HG03139 (cell line): ENCODE data around the gene LTBP3.
"Not testable (repeated sequence)": the region's sequence is repeated elsewhere in the genome, so short reads cannot be mapped to it uniquely, and the experiment has no call there.

Source experiments
- ATAC-seq: cut with Tn5 transposase; IDR thresholded peaks from one replicate; pipeline ENCODE4 v1.9.1; 2021; ENCODE audit not compliant: unreplicated experiment

Gene LTBP3

DNA sequence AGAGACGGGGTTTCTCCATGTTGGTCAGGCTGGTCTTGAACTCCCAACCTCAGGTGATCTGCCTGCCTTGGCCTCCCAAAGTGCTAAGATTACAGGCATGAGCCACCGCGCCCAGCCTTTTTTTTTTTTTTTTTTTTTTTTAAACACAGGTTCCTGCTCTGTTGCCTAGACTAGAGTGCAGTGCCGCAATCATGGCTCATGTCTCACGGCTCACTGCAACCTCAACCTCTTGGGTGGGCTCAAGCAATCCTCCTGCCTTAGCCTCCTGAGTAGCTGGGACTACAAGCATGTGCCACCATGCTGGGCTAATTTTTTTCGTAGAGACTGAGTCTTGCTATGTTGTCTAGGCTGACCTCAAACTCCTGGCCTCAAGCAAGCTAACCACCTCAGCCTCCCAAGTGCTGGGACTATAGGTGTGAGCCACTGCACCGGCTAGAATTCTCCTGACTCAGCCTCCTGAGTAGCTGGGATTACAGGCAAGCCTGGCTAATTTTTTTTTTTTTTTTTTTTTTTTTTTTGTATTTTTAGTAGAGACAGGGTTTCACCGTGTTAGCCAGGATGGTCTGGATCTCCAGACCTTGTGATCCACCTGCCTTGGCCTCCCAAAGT lies 39.1 kb downstream of the LTBP3 start:
- ATAC-seq = not testable (repeated sequence)

- ATAC-seq = no peak
These were observed 41.8 kb downstream of the LTBP3 start for GRCh38 chr11:65516135-65516968.

- ATAC-seq = not testable (repeated sequence)
These were observed 45.8 kb downstream of the LTBP3 start for GRCh38 chr11:65512311-65512710.

- no peak for ATAC-seq
These were observed 51.2 kb downstream of the LTBP3 start for GRCh38 chr11:65506772-65507505.

- no peak for ATAC-seq
These were observed 51.8 kb downstream of the LTBP3 start for GRCh38 chr11:65506290-65506771.

DNA sequence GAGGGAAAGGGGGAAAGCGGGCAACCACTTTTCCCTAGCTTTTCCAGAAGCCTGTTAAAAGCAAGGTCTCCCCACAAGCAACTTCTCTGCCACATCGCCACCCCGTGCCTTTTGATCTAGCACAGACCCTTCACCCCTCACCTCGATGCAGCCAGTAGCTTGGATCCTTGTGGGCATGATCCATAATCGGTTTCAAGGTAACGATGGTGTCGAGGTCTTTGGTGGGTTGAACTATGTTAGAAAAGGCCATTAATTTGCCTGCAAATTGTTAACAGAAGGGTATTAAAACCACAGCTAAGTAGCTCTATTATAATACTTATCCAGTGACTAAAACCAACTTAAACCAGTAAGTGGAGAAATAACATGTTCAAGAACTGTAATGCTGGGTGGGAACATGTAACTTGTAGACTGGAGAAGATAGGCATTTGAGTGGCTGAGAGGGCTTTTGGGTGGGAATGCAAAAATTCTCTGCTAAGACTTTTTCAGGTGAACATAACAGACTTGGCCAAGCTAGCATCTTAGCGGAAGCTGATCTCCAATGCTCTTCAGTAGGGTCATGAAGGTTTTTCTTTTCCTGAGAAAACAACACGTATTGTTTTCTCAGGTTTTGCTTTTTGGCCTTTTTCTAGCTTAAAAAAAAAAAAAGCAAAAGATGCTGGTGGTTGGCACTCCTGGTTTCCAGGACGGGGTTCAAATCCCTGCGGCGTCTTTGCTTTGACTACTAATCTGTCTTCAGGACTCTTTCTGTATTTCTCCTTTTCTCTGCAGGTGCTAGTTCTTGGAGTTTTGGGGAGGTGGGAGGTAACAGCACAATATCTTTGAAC lies 52.5 kb downstream of the LTBP3 start:
- ATAC-seq = no peak

DNA sequence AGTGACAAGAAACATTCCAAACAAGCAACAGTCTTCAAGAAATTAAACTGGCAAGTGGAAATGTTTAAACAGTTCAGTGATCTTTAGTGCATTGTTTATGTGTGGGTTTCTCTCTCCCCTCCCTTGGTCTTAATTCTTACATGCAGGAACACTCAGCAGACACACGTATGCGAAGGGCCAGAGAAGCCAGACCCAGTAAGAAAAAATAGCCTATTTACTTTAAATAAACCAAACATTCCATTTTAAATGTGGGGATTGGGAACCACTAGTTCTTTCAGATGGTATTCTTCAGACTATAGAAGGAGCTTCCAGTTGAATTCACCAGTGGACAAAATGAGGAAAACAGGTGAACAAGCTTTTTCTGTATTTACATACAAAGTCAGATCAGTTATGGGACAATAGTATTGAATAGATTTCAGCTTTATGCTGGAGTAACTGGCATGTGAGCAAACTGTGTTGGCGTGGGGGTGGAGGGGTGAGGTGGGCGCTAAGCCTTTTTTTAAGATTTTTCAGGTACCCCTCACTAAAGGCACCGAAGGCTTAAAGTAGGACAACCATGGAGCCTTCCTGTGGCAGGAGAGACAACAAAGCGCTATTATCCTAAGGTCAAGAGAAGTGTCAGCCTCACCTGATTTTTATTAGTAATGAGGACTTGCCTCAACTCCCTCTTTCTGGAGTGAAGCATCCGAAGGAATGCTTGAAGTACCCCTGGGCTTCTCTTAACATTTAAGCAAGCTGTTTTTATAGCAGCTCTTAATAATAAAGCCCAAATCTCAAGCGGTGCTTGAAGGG lies 53.3 kb downstream of the LTBP3 start:
- ATAC-seq = no peak

- ATAC-seq = no peak
These were observed 54.0 kb downstream of the LTBP3 start for GRCh38 chr11:65503949-65504673.

DNA sequence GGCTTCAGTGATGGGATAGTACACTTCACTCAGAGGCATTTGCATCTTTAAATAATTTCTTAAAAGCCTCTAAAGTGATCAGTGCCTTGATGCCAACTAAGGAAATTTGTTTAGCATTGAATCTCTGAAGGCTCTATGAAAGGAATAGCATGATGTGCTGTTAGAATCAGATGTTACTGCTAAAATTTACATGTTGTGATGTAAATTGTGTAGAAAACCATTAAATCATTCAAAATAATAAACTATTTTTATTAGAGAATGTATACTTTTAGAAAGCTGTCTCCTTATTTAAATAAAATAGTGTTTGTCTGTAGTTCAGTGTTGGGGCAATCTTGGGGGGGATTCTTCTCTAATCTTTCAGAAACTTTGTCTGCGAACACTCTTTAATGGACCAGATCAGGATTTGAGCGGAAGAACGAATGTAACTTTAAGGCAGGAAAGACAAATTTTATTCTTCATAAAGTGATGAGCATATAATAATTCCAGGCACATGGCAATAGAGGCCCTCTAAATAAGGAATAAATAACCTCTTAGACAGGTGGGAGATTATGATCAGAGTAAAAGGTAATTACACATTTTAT lies 54.7 kb downstream of the LTBP3 start:
- ATAC-seq = no peak

DNA sequence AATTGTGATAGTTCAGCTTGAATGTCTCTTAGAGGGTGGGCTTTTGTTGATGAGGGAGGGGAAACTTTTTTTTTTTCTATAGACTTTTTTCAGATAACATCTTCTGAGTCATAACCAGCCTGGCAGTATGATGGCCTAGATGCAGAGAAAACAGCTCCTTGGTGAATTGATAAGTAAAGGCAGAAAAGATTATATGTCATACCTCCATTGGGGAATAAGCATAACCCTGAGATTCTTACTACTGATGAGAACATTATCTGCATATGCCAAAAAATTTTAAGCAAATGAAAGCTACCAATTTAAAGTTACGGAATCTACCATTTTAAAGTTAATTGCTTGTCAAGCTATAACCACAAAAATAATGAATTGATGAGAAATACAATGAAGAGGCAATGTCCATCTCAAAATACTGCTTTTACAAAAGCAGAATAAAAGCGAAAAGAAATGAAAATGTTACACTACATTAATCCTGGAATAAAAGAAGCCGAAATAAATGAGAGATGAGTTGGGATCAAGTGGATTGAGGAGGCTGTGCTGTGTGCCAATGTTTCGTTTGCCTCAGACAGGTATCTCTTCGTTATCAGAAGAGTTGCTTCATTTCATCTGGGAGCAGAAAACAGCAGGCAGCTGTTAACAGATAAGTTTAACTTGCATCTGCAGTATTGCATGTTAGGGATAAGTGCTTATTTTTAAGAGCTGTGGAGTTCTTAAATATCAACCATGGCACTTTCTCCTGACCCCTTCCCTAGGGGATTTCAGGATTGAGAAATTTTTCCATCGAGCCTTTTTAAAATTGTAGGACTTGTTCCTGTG lies 55.4 kb downstream of the LTBP3 start:
- no peak for ATAC-seq

- ATAC-seq = no peak
These were observed 55.9 kb downstream of the LTBP3 start for GRCh38 chr11:65502274-65502554.

- ATAC-seq = no peak
These were observed 56.5 kb downstream of the LTBP3 start for GRCh38 chr11:65501472-65502273.

- ATAC-seq = no peak
These were observed 57.0 kb downstream of the LTBP3 start for GRCh38 chr11:65501186-65501471.

GRCh38 chr11:65500387-65501185 lies 57.6 kb downstream of the LTBP3 start:
- no peak for ATAC-seq

DNA sequence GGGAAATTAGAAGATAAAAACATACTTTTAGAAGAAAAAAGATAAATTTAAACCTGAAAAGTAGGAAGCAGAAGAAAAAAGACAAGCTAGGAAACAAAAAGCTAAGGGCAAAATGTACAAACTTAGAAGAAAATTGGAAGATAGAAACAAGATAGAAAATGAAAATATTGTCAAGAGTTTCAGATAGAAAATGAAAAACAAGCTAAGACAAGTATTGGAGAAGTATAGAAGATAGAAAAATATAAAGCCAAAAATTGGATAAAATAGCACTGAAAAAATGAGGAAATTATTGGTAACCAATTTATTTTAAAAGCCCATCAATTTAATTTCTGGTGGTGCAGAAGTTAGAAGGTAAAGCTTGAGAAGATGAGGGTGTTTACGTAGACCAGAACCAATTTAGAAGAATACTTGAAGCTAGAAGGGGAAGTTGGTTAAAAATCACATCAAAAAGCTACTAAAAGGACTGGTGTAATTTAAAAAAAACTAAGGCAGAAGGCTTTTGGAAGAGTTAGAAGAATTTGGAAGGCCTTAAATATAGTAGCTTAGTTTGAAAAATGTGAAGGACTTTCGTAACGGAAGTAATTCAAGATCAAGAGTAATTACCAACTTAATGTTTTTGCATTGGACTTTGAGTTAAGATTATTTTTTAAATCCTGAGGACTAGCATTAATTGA lies 58.3 kb downstream of the LTBP3 start:
- no peak for ATAC-seq

DNA sequence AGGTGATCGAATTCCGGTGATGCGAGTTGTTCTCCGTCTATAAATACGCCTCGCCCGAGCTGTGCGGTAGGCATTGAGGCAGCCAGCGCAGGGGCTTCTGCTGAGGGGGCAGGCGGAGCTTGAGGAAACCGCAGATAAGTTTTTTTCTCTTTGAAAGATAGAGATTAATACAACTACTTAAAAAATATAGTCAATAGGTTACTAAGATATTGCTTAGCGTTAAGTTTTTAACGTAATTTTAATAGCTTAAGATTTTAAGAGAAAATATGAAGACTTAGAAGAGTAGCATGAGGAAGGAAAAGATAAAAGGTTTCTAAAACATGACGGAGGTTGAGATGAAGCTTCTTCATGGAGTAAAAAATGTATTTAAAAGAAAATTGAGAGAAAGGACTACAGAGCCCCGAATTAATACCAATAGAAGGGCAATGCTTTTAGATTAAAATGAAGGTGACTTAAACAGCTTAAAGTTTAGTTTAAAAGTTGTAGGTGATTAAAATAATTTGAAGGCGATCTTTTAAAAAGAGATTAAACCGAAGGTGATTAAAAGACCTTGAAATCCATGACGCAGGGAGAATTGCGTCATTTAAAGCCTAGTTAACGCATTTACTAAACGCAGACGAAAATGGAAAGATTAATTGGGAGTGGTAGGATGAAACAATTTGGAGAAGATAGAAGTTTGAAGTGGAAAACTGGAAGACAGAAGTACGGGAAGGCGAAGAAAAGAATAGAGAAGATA lies 59.0 kb downstream of the LTBP3 start, which contains the start of gene MALAT1:
MALAT1 (plus strand) TSS at position 69 of the 736 bp plus-strand sequence.
- ATAC-seq = no peak
